ENCODE data around the gene PLA2G4A.

The PLA2G4A gene

DNA sequence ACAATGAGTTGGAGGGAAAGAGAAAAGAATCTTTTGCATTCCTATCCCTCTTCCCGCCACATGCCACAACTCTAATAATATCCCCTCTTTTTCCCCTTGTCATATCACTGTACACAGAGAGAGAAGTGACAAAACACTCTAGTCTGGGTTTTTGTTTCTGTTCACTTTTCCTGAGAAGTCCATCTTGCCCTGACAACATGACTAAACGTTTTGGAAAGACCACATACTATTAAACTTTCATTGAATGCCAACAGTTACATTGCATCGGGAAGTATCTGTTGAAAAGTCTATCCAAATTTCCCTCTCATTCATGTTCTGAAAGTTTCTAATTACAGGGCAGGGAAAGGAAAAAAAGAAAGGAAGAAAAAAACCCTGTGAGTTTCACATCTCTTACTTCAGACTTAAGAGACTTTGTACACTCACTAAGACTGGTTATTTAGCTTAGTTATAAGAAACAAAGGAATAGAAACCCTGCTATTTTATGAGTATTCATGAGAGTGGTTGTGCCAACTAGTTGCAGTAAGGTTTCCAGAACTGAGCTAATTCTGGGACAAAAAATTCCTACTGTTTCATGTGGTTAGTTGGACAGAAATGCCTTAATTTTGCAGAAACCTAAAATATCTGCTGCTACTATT is 16.9 kb downstream of the PLA2G4A start:
- H4K20me1 ChIP-seq (ENCODE audit: insufficient read depth, low read length, poor library complexity, severe bottlenecking): no peaks in the 10 kb centered on the region
- no peak overlapping the region for H3K4me3 ChIP-seq (ENCODE audit: low read length, poor library complexity, severe bottlenecking)
- peak overlapping the region; percentile 50; the same call in 1 of the 2 replicates for H2AFZ ChIP-seq (ENCODE audit: low read length)

DNA sequence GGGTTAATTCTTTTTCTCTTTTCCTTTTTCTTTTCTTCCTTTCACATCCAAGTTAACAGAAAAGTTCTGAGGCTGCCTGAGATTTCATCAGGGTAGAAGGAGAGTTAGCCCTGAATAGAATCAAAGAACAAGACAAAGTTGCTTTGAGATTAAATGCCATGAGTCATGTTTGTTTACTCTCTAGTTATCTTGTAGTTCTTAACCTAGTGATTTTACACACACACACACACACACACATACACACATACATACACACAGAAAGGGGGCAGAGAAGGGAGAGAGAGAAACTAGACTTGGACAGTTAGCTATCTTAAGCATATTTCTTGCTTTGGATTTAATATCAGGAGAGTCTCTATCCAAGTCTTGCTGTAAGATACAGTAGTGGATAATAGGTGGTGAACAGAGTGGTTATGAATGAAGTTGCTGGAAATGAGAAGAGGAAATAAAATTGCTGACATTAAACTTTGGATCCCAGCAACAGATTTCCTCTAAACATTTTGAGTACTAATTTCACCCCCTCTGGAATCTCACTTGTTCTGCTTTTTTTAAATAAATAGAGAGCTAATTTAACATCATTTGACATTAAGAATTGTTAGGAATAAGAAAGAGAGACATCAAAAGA is 19.9 kb downstream of the PLA2G4A start:
- H3K9me3 ChIP-seq (ENCODE audit: insufficient read depth, low read depth, low read length): no peaks in the 10 kb centered on the region
- H3K9me2 ChIP-seq (replicated peaks; ENCODE audit: low read depth, low read length): no peaks in the 10 kb centered on the region
- TF ChIP-seq, protein P1, sequence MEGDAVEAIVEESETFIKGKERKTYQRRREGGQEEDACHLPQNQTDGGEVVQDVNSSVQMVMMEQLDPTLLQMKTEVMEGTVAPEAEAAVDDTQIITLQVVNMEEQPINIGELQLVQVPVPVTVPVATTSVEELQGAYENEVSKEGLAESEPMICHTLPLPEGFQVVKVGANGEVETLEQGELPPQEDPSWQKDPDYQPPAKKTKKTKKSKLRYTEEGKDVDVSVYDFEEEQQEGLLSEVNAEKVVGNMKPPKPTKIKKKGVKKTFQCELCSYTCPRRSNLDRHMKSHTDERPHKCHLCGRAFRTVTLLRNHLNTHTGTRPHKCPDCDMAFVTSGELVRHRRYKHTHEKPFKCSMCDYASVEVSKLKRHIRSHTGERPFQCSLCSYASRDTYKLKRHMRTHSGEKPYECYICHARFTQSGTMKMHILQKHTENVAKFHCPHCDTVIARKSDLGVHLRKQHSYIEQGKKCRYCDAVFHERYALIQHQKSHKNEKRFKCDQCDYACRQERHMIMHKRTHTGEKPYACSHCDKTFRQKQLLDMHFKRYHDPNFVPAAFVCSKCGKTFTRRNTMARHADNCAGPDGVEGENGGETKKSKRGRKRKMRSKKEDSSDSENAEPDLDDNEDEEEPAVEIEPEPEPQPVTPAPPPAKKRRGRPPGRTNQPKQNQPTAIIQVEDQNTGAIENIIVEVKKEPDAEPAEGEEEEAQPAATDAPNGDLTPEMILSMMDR (conservative IDR thresholded peaks at IDR 0.05; ENCODE audit: low read length): no peak
- TF ChIP-seq EZH2phosphoT487 (IDR thresholded peaks at IDR 0.05; ENCODE audit: borderline replicate concordance): no peak
- no peak overlapping the region for H2AFZ ChIP-seq (ENCODE audit: low read length)
- no peak overlapping the region for H3K9ac ChIP-seq (ENCODE audit: low read depth, low read length, poor library complexity, severe bottlenecking)
- H3F3A ChIP-seq (ENCODE audit: low read depth): no peaks in the 10 kb centered on the region
- H3K4me1 ChIP-seq (ENCODE audit: insufficient read depth, low read length, poor library complexity, severe bottlenecking): peaks cover 5% of the 10 kb centered on the region
- no peaks in the 10 kb centered on the region for H3K27me3 ChIP-seq (ENCODE audit: insufficient read depth, low read length, poor library complexity, severe bottlenecking)
- H3K79me2 ChIP-seq (ENCODE audit: insufficient read depth, low read length): no peaks in the 10 kb centered on the region
- H3K4me3 ChIP-seq (ENCODE audit: low read length, poor library complexity, severe bottlenecking): no peak overlapping the region
- no peaks in the 10 kb centered on the region for H4K20me1 ChIP-seq (ENCODE audit: insufficient read depth, low read length, poor library complexity, severe bottlenecking)
- H3K36me3 ChIP-seq (ENCODE audit: insufficient read depth, low read length): no peaks in the 10 kb centered on the region
- no peak overlapping the region for H3K4me2 ChIP-seq (ENCODE audit: low read depth, low read length, poor library complexity, severe bottlenecking)

More for the DNA sequence above, 16.9 kb downstream of the PLA2G4A start:
- H3K4me2 ChIP-seq (ENCODE audit: low read depth, low read length, poor library complexity, severe bottlenecking): no peak overlapping the region
- peaks cover 17% of the 10 kb centered on the region for H3K4me1 ChIP-seq (ENCODE audit: insufficient read depth, low read length, poor library complexity, severe bottlenecking)
- H3K9ac ChIP-seq (ENCODE audit: low read depth, low read length, poor library complexity, severe bottlenecking): no peak overlapping the region
- no peaks in the 10 kb centered on the region for H3K9me2 ChIP-seq (replicated peaks; ENCODE audit: low read depth, low read length)
- no peaks in the 10 kb centered on the region for H3K27me3 ChIP-seq (ENCODE audit: insufficient read depth, low read length, poor library complexity, severe bottlenecking)
- no peaks in the 10 kb centered on the region for H3K9me3 ChIP-seq (ENCODE audit: insufficient read depth, low read depth, low read length)
- H3F3A ChIP-seq (ENCODE audit: low read depth): no peaks in the 10 kb centered on the region
- H3K36me3 ChIP-seq (ENCODE audit: insufficient read depth, low read length): no peaks in the 10 kb centered on the region
- H3K79me2 ChIP-seq (ENCODE audit: insufficient read depth, low read length): no peaks in the 10 kb centered on the region
- no peak for TF ChIP-seq EZH2phosphoT487 (IDR thresholded peaks at IDR 0.05; ENCODE audit: borderline replicate concordance)
- TF ChIP-seq, protein P1 (conservative IDR thresholded peaks at IDR 0.05; ENCODE audit: low read length): no peak

DNA sequence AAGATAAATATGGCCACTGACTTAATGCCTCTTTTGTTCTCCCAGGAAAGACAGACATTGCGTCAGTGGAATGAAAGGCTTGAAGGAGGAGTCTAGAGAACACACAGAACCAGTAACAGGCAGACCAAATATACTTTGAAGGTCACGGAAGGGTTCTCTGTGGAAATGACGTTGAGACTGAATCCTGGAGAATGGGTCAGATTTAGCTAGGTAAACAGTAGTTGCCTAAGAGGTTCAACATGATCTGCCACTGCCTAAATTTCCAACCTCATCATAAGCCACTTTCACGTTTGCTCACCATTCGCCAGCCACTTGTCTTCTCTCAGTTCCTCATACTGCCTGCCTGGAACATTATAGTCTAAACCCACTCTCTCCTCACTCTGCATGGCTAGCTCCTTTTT is 20.5 kb downstream of the PLA2G4A start:
- H2AFZ ChIP-seq (ENCODE audit: low read length): no peak overlapping the region
- H3K4me3 ChIP-seq (ENCODE audit: low read length, poor library complexity, severe bottlenecking): no peak overlapping the region
- H3K9me3 ChIP-seq (ENCODE audit: insufficient read depth, low read depth, low read length): no peaks in the 10 kb centered on the region
- no peaks in the 10 kb centered on the region for H3K79me2 ChIP-seq (ENCODE audit: insufficient read depth, low read length)
- no peaks in the 10 kb centered on the region for H4K20me1 ChIP-seq (ENCODE audit: insufficient read depth, low read length, poor library complexity, severe bottlenecking)
- TF ChIP-seq EZH2phosphoT487 (IDR thresholded peaks at IDR 0.05; ENCODE audit: borderline replicate concordance): no peak
- TF ChIP-seq, protein P1 (conservative IDR thresholded peaks at IDR 0.05; ENCODE audit: low read length): no peak
- no peaks in the 10 kb centered on the region for H3K9me2 ChIP-seq (replicated peaks; ENCODE audit: low read depth, low read length)
- H3K4me1 ChIP-seq (ENCODE audit: insufficient read depth, low read length, poor library complexity, severe bottlenecking): no peaks in the 10 kb centered on the region
- no peaks in the 10 kb centered on the region for H3K36me3 ChIP-seq (ENCODE audit: insufficient read depth, low read length)
- no peaks in the 10 kb centered on the region for H3K27me3 ChIP-seq (ENCODE audit: insufficient read depth, low read length, poor library complexity, severe bottlenecking)
- H3K9ac ChIP-seq (ENCODE audit: low read depth, low read length, poor library complexity, severe bottlenecking): no peak overlapping the region
- H3K4me2 ChIP-seq (ENCODE audit: low read depth, low read length, poor library complexity, severe bottlenecking): no peak overlapping the region
- no peaks in the 10 kb centered on the region for H3F3A ChIP-seq (ENCODE audit: low read depth)

Data from Loucy (cell line).